ENCODE data around the gene CHRNA7.
"Not testable (repeated sequence)": the region's sequence is repeated elsewhere in the genome, so short reads cannot be mapped to it uniquely, and the experiment has no call there.

CHRNA7 gene

DNA sequence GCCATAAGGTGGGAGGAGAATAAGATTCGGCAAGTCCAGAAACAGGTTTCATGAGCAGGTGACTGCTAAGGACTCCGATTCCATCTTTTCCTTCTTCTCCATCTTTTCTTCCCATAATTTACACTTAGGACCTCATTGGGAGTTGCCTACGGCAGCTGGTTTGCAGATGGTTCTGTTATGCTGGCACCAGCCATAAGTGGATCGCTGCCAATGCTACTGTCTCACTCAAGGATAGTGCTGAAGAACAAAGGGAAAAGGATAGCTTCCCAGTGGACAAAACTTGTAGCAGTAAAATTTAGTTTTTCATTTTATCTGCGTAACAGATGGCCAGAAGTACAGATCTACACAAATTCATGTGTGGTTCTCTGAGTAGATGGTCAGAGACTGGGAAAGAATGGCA, 178.8 kb downstream of the CHRNA7 start:
- DNase-seq, result not testable (repeated sequence)

DNA sequence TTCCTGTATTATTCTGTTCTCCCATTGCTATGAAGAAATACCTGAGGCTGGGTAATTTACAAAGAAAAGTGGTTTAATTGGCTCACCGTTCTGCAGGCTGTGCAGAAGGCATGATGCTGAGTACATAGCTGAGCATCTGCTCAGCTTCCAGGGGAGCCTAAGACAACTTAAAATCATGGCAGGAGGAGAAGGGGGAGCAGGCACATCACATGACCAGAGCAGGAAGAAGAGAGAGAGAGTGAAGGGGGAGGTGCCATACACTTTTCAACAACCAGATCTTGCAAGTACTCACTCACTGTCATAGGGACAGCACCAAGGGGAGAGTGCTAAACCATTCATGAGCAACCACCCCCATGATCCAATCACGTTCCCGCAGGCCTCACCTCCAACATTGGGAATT, 188.4 kb downstream of the CHRNA7 start:
- DNase-seq, result no peak
